ENCODE data around the gene KIAA0319L. TPM values are rescaled to one million over a fixed set of nuclear protein-coding genes. Genes with fewer than 3 reads are reported as not detected.

Gene KIAA0319L
- total and polyA plus RNA-seq, 2 experiments from 2014 or later = 56.7 to 77.3 TPM

DNA sequence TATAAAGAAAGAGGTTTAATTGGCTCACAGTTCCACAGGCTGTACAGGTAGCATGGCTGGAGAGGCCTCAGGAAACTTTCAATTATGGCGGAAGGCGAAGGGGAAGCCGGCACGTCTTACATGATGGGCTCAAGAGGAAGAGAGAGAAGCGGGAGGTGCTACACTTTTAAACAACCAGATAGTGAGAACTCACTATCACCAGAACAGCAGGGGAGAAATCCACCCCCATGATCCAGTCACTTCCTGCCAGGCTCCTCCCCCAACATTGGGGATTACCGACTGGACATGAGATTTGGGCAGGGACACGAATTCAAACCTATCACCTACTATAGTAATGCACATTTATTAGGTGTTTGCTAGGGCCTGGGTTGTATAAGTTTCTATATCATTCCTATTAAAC, 170.9 kb downstream of the KIAA0319L start:
- no peaks in the 10 kb centered on the region for H3K27me3 ChIP-seq
- H3K27ac ChIP-seq = no peak overlapping the region
- H3K4me1 ChIP-seq (ENCODE audit: low read depth) = no peaks in the 10 kb centered on the region
- H3K36me3 ChIP-seq = peaks cover 30% of the 10 kb centered on the region
- TF ChIP-seq, protein P1, sequence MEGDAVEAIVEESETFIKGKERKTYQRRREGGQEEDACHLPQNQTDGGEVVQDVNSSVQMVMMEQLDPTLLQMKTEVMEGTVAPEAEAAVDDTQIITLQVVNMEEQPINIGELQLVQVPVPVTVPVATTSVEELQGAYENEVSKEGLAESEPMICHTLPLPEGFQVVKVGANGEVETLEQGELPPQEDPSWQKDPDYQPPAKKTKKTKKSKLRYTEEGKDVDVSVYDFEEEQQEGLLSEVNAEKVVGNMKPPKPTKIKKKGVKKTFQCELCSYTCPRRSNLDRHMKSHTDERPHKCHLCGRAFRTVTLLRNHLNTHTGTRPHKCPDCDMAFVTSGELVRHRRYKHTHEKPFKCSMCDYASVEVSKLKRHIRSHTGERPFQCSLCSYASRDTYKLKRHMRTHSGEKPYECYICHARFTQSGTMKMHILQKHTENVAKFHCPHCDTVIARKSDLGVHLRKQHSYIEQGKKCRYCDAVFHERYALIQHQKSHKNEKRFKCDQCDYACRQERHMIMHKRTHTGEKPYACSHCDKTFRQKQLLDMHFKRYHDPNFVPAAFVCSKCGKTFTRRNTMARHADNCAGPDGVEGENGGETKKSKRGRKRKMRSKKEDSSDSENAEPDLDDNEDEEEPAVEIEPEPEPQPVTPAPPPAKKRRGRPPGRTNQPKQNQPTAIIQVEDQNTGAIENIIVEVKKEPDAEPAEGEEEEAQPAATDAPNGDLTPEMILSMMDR (IDR thresholded peaks at IDR 0.05; ENCODE audit: low read depth, low read length) = no peak
- no peaks in the 10 kb centered on the region for H3K9me3 ChIP-seq (ENCODE audit: low read depth)
- no peak for DNase-seq (ENCODE audit: low read depth in 1 of 2, low spot score in 1 of 2)
- H3K4me3 ChIP-seq = no peak overlapping the region

Other genes starting within 250 kb of the KIAA0319L start
- gene NCDN, start 396 bp upstream of the KIAA0319L start, total RNA-seq = 46.2 and 47.1 TPM in 2 replicates
- 43.9 and 51.4 TPM in 2 replicates for gene NCDN, start 396 bp upstream of the KIAA0319L start, polyA plus RNA-seq
- gene TFAP2E, start 15.9 kb upstream of the KIAA0319L start, total RNA-seq = 0.69 TPM in 1 of 2 replicates, not detected in the other
- 0.50 TPM in 1 of 2 replicates, not detected in the other for gene TFAP2E, start 15.9 kb upstream of the KIAA0319L start, polyA plus RNA-seq
- gene PSMB2, start 84.1 kb upstream of the KIAA0319L start, total RNA-seq = 22.5 and 29.1 TPM in 2 replicates
- 72.8 and 83.1 TPM in 2 replicates for gene PSMB2, start 84.1 kb upstream of the KIAA0319L start, polyA plus RNA-seq
- 1.3 and 1.8 TPM in 2 replicates for gene C1orf216, start 161.5 kb upstream of the KIAA0319L start, total RNA-seq
- gene C1orf216, start 161.5 kb upstream of the KIAA0319L start, polyA plus RNA-seq = 1.0 and 1.7 TPM in 2 replicates
- 4.9 and 5.1 TPM in 2 replicates for gene CLSPN, start 212.6 kb upstream of the KIAA0319L start, total RNA-seq
- 1.4 and 3.4 TPM in 2 replicates for gene CLSPN, start 212.6 kb upstream of the KIAA0319L start, polyA plus RNA-seq